Measurements from ENCODE around the gene RBCK1. TPM values are rescaled to one million over a fixed set of nuclear protein-coding genes. Genes with fewer than 3 reads are reported as not detected.
"Not testable (repeated sequence)": the region's sequence is repeated elsewhere in the genome, so short reads cannot be mapped to it uniquely, and the experiment has no call there.

RBCK1 gene
- total RNA-seq, 1 experiment from 2014 or later: 96.6 TPM

GRCh38 chr20:381581-382290 lies 26.4 kb upstream of the RBCK1 start:
- H3K79me2 ChIP-seq (ENCODE audit: low read length): peaks cover 50% of the 10 kb centered on the region
- no peaks in the 10 kb centered on the region for H3K9me2 ChIP-seq (replicated peaks; ENCODE audit: insufficient read depth, low read length)
- H3K9me3 ChIP-seq (ENCODE audit: low read length): no peaks in the 10 kb centered on the region
- H3K27ac ChIP-seq (ENCODE audit: low read length): peak overlapping the region; percentile 97
- H3K4me1 ChIP-seq (ENCODE audit: low read length): peaks cover 24% of the 10 kb centered on the region
- peak; percentile 93 for DNase-seq
- peak overlapping the region; percentile 98 for H3K4me3 ChIP-seq (ENCODE audit: low read length)
- no peak overlapping the region; the same call in 1 of the 2 replicates for H2AFZ ChIP-seq (ENCODE audit: low read length)
- H3K36me3 ChIP-seq (ENCODE audit: insufficient read depth, low read length): peaks cover 28% of the 10 kb centered on the region
- H3K4me2 ChIP-seq (ENCODE audit: low read depth, low read length, poor library complexity, severe bottlenecking): peak overlapping the region; percentile 55
- peaks cover 18% of the 10 kb centered on the region for H4K20me1 ChIP-seq (ENCODE audit: insufficient read depth, low read depth, low read length)
- no peaks in the 10 kb centered on the region for H3K27me3 ChIP-seq (ENCODE audit: low read length)
- peak overlapping the region; percentile 100 for H3K9ac ChIP-seq (ENCODE audit: low read length)

- no peaks in the 10 kb centered on the region for H3K9me2 ChIP-seq (replicated peaks; ENCODE audit: insufficient read depth, low read length)
- H2AFZ ChIP-seq (ENCODE audit: low read length): no peak overlapping the region
- H3K4me3 ChIP-seq (ENCODE audit: low read length): peak overlapping the region; percentile 98; the same call in 1 of the 2 replicates
- peaks cover 34% of the 10 kb centered on the region for H3K36me3 ChIP-seq (ENCODE audit: insufficient read depth, low read length)
- no peaks in the 10 kb centered on the region for H3K27me3 ChIP-seq (ENCODE audit: low read length)
- H3K4me2 ChIP-seq (ENCODE audit: low read depth, low read length, poor library complexity, severe bottlenecking): peak overlapping the region; percentile 55
- H3K9me3 ChIP-seq (ENCODE audit: low read length): no peaks in the 10 kb centered on the region
- DNase-seq: no peak
- peaks cover 56% of the 10 kb centered on the region for H3K79me2 ChIP-seq (ENCODE audit: low read length)
- H3K27ac ChIP-seq (ENCODE audit: low read length): peak overlapping the region; percentile 74
- peak overlapping the region; percentile 64 for H3K9ac ChIP-seq (ENCODE audit: low read length)
- peaks cover 21% of the 10 kb centered on the region for H4K20me1 ChIP-seq (ENCODE audit: insufficient read depth, low read depth, low read length)
- H3K4me1 ChIP-seq (ENCODE audit: low read length): peaks cover 24% of the 10 kb centered on the region
Measured at GRCh38 chr20:382291-383115, 25.6 kb upstream of the RBCK1 start.

- Histone ChIP-seq H3K27me3 (ENCODE audit: low read length) (no peaks in the 10 kb centered on the region), H3K9me3 (ENCODE audit: low read length) (no peaks in the 10 kb centered on the region), H3K27ac (ENCODE audit: low read length) (peak overlapping the region; percentile 74), H3K4me2 (ENCODE audit: low read depth, low read length, poor library complexity, severe bottlenecking) (no peak overlapping the region), H3K79me2 (ENCODE audit: low read length) (peaks cover 65% of the 10 kb centered on the region), H3K36me3 (ENCODE audit: insufficient read depth, low read length) (peaks cover 48% of the 10 kb centered on the region), H3K4me1 (ENCODE audit: low read length) (peaks cover 36% of the 10 kb centered on the region), H3K9me2 (replicated peaks; ENCODE audit: insufficient read depth, low read length) (no peaks in the 10 kb centered on the region), H3K9ac (ENCODE audit: low read length) (no peak overlapping the region), H3K4me3 (ENCODE audit: low read length) (no peak overlapping the region), H4K20me1 (ENCODE audit: insufficient read depth, low read depth, low read length) (peaks cover 34% of the 10 kb centered on the region), H2AFZ (ENCODE audit: low read length) (no peak overlapping the region)
- no peak for DNase-seq
Measured at GRCh38 chr20:383889-384288, 24.2 kb upstream of the RBCK1 start.

- peaks cover 38% of the 10 kb centered on the region for H3K4me1 ChIP-seq (ENCODE audit: low read length)
- no peaks in the 10 kb centered on the region for H3K9me2 ChIP-seq (replicated peaks; ENCODE audit: insufficient read depth, low read length)
- H3K36me3 ChIP-seq (ENCODE audit: insufficient read depth, low read length): peaks cover 55% of the 10 kb centered on the region
- H3K27ac ChIP-seq (ENCODE audit: low read length): no peak overlapping the region
- DNase-seq: no peak
- H3K4me3 ChIP-seq (ENCODE audit: low read length): no peak overlapping the region
- H3K9ac ChIP-seq (ENCODE audit: low read length): no peak overlapping the region
- peaks cover 36% of the 10 kb centered on the region for H4K20me1 ChIP-seq (ENCODE audit: insufficient read depth, low read depth, low read length)
- no peaks in the 10 kb centered on the region for H3K27me3 ChIP-seq (ENCODE audit: low read length)
- peaks cover 65% of the 10 kb centered on the region for H3K79me2 ChIP-seq (ENCODE audit: low read length)
- H3K9me3 ChIP-seq (ENCODE audit: low read length): no peaks in the 10 kb centered on the region
- no peak overlapping the region for H2AFZ ChIP-seq (ENCODE audit: low read length)
- no peak overlapping the region for H3K4me2 ChIP-seq (ENCODE audit: low read depth, low read length, poor library complexity, severe bottlenecking)
Measured at GRCh38 chr20:384723-385122, 23.4 kb upstream of the RBCK1 start.

- peaks cover 59% of the 10 kb centered on the region for H3K36me3 ChIP-seq (ENCODE audit: insufficient read depth, low read length)
- peaks cover 65% of the 10 kb centered on the region for H3K79me2 ChIP-seq (ENCODE audit: low read length)
- no peak for DNase-seq
- peaks cover 33% of the 10 kb centered on the region for H3K4me1 ChIP-seq (ENCODE audit: low read length)
- H2AFZ ChIP-seq (ENCODE audit: low read length): no peak overlapping the region
- H3K27me3 ChIP-seq (ENCODE audit: low read length): no peaks in the 10 kb centered on the region
- H3K9me2 ChIP-seq (replicated peaks; ENCODE audit: insufficient read depth, low read length): no peaks in the 10 kb centered on the region
- no peaks in the 10 kb centered on the region for H3K9me3 ChIP-seq (ENCODE audit: low read length)
- H3K9ac ChIP-seq (ENCODE audit: low read length): no peak overlapping the region
- H3K27ac ChIP-seq (ENCODE audit: low read length): no peak overlapping the region
- peaks cover 36% of the 10 kb centered on the region for H4K20me1 ChIP-seq (ENCODE audit: insufficient read depth, low read depth, low read length)
- no peak overlapping the region for H3K4me3 ChIP-seq (ENCODE audit: low read length)
- H3K4me2 ChIP-seq (ENCODE audit: low read depth, low read length, poor library complexity, severe bottlenecking): no peak overlapping the region
Measured at GRCh38 chr20:385448-385847, 22.7 kb upstream of the RBCK1 start.

- Histone ChIP-seq H3K36me3 (ENCODE audit: insufficient read depth, low read length) (peaks cover 66% of the 10 kb centered on the region), H3K79me2 (ENCODE audit: low read length) (peaks cover 58% of the 10 kb centered on the region), H3K4me1 (ENCODE audit: low read length) (peaks cover 33% of the 10 kb centered on the region), H4K20me1 (ENCODE audit: insufficient read depth, low read depth, low read length) (peaks cover 36% of the 10 kb centered on the region)
- not testable (repeated sequence) for H3K27me3 ChIP-seq (ENCODE audit: low read length); H3K9me2 ChIP-seq (replicated peaks; ENCODE audit: insufficient read depth, low read length); H3K27ac ChIP-seq (ENCODE audit: low read length); H3K9me3 ChIP-seq (ENCODE audit: low read length); H3K4me2 ChIP-seq (ENCODE audit: low read depth, low read length, poor library complexity, severe bottlenecking); DNase-seq; H3K4me3 ChIP-seq (ENCODE audit: low read length); H3K9ac ChIP-seq (ENCODE audit: low read length); H2AFZ ChIP-seq (ENCODE audit: low read length)
Measured at GRCh38 chr20:386634-387033, 21.5 kb upstream of the RBCK1 start.

- no peak for DNase-seq
- H3K9me3 ChIP-seq (ENCODE audit: low read length): no peaks in the 10 kb centered on the region
- H4K20me1 ChIP-seq (ENCODE audit: insufficient read depth, low read depth, low read length): peaks cover 30% of the 10 kb centered on the region
- H3K36me3 ChIP-seq (ENCODE audit: insufficient read depth, low read length): peaks cover 72% of the 10 kb centered on the region
- no peak overlapping the region for H2AFZ ChIP-seq (ENCODE audit: low read length)
- no peak overlapping the region for H3K4me2 ChIP-seq (ENCODE audit: low read depth, low read length, poor library complexity, severe bottlenecking)
- no peak overlapping the region for H3K27ac ChIP-seq (ENCODE audit: low read length)
- H3K27me3 ChIP-seq (ENCODE audit: low read length): no peaks in the 10 kb centered on the region
- no peaks in the 10 kb centered on the region for H3K9me2 ChIP-seq (replicated peaks; ENCODE audit: insufficient read depth, low read length)
- no peak overlapping the region for H3K4me3 ChIP-seq (ENCODE audit: low read length)
- peaks cover 51% of the 10 kb centered on the region for H3K79me2 ChIP-seq (ENCODE audit: low read length)
- H3K4me1 ChIP-seq (ENCODE audit: low read length): peaks cover 27% of the 10 kb centered on the region
- no peak overlapping the region for H3K9ac ChIP-seq (ENCODE audit: low read length)
Measured at GRCh38 chr20:387520-387919, 20.6 kb upstream of the RBCK1 start.
